Superior temporal gyrus (tissue), 1 donor: ENCODE measurements around the gene LEFTY2.
"Not testable (repeated sequence)": the region's sequence is repeated elsewhere in the genome, so short reads cannot be mapped to it uniquely, and the experiment has no call there.

Source experiments
- DNase-seq: peaks from one replicate; pipeline ENCODE4 v3.0.0-alpha.2; 2016; ENCODE audit errors: extremely low spot score

The LEFTY2 gene

GRCh38 chr1:225930566-225930965 is 10.5 kb downstream of the LEFTY2 start:
- no peak for DNase-seq

- not testable (repeated sequence) for DNase-seq
Observed at GRCh38 chr1:225929462-225929861, 11.6 kb downstream of the LEFTY2 start.

GRCh38 chr1:225928186-225929175 is 12.5 kb downstream of the LEFTY2 start:
- DNase-seq = no peak

GRCh38 chr1:225926551-225927113 is 14.4 kb downstream of the LEFTY2 start:
- no peak for DNase-seq

- peak; percentile 95 for DNase-seq
Observed at GRCh38 chr1:225923692-225924555, 17.1 kb downstream of the LEFTY2 start, which contains the start of gene PYCR2. PYCR2 (minus strand) TSS chr1:225924250; CDS start chr1:225924110, 140 bp downstream.

GRCh38 chr1:225923381-225923691 is 17.7 kb downstream of the LEFTY2 start:
- DNase-seq = no peak

GRCh38 chr1:225921734-225922709 is 19.0 kb downstream of the LEFTY2 start:
- no peak for DNase-seq

- peak; percentile 94 for DNase-seq
Observed at GRCh38 chr1:225919906-225920305, 21.1 kb downstream of the LEFTY2 start.

- no peak for DNase-seq
Observed at GRCh38 chr1:225918280-225918679, 22.7 kb downstream of the LEFTY2 start.

- DNase-seq = no peak
Observed at GRCh38 chr1:225917536-225917935, 23.5 kb downstream of the LEFTY2 start.

GRCh38 chr1:225917101-225917500 is 23.9 kb downstream of the LEFTY2 start:
- DNase-seq = no peak

GRCh38 chr1:225915538-225915991 is 25.5 kb downstream of the LEFTY2 start:
- no peak for DNase-seq

GRCh38 chr1:225914947-225915346 is 26.1 kb downstream of the LEFTY2 start:
- no peak for DNase-seq

- DNase-seq = no peak
Observed at GRCh38 chr1:225914391-225914790, 26.6 kb downstream of the LEFTY2 start.

GRCh38 chr1:225911191-225912130 is 29.6 kb downstream of the LEFTY2 start:
- DNase-seq = peak; percentile 61

GRCh38 chr1:225909477-225909876 is 31.5 kb downstream of the LEFTY2 start:
- DNase-seq = no peak

GRCh38 chr1:225908773-225909172 is 32.2 kb downstream of the LEFTY2 start:
- DNase-seq = no peak

- DNase-seq = no peak
Observed at GRCh38 chr1:225908013-225908640, 32.9 kb downstream of the LEFTY2 start.

- no peak for DNase-seq
Observed at GRCh38 chr1:225907341-225907740, 33.7 kb downstream of the LEFTY2 start.
